SKM-1 treated with dmso at 0.1 percent for 144 hours (cell line): ENCODE results near the gene PROX1.

ENCODE experiments used
- DNase-seq: peaks from one replicate; lab custom pipeline; 2025; ENCODE audit not compliant: unreplicated experiment; lab: John Stamatoyannopoulos, UW

PROX1 gene

GRCh38 chr1:213979751-213980586 is 7.8 kb upstream of the PROX1 start:
- DNase-seq: no peak

- no peak for DNase-seq
These were observed 6.9 kb upstream of the PROX1 start for GRCh38 chr1:213980906-213981305.

GRCh38 chr1:213982289-213982671 is 5.5 kb upstream of the PROX1 start:
- no peak for DNase-seq

GRCh38 chr1:213982672-213983492 is 4.9 kb upstream of the PROX1 start:
- no peak for DNase-seq

GRCh38 chr1:213983493-213984386 is 4.0 kb upstream of the PROX1 start:
- DNase-seq: no peak

GRCh38 chr1:213984387-213985208 is 3.2 kb upstream of the PROX1 start:
- DNase-seq: no peak

- no peak for DNase-seq
These were observed 2.4 kb upstream of the PROX1 start for GRCh38 chr1:213985209-213986019.

GRCh38 chr1:213986020-213986924 is 1.5 kb upstream of the PROX1 start:
- no peak for DNase-seq

GRCh38 chr1:213986925-213987250 is 885 bp upstream of the PROX1 start:
- DNase-seq: no peak

- DNase-seq: no peak
These were observed 299 bp upstream of the PROX1 start for GRCh38 chr1:213987422-213987926.

- no peak for DNase-seq
These were observed 781 bp downstream of the PROX1 start for GRCh38 chr1:213988507-213989001.

- no peak for DNase-seq
These were observed 1.5 kb downstream of the PROX1 start for GRCh38 chr1:213989002-213989855.

GRCh38 chr1:213993929-213994328 is 6.2 kb downstream of the PROX1 start:
- DNase-seq: no peak

- DNase-seq: no peak
These were observed 7.1 kb downstream of the PROX1 start for GRCh38 chr1:213994888-213995287.

- DNase-seq: no peak
These were observed 7.8 kb downstream of the PROX1 start for GRCh38 chr1:213995603-213996002.

GRCh38 chr1:213996320-213997037 is 8.7 kb downstream of the PROX1 start:
- DNase-seq: no peak
